ENCODE results near the gene ACTL8. TPM values are rescaled to one million over a fixed set of nuclear protein-coding genes. Genes with fewer than 3 reads are reported as not detected.
A peak's percentile ranks its signal among the peaks of the same experiment; 100 is the strongest.

Gene ACTL8
- total RNA-seq, 6 experiments from 2014 or later, result 0.12 to 0.14 TPM; not detected in 4

- no peak overlapping the region for H3K4me3 Mint-ChIP-seq
- H3K27ac Mint-ChIP-seq, result no peak overlapping the region
- no peaks in the 10 kb centered on the region; the same call in 1 of the 2 replicates for H3K27me3 Mint-ChIP-seq (ENCODE audit: insufficient read depth)
- peaks cover 10% of the 10 kb centered on the region; the same call in 1 of the 2 replicates for H3K4me1 Mint-ChIP-seq (ENCODE audit: low read depth)
- TF ChIP-seq CTCF (IDR thresholded peaks at IDR 0.05), result no peak
- H3K9me3 Mint-ChIP-seq, result no peaks in the 10 kb centered on the region
- no peaks in the 10 kb centered on the region for H3K36me3 Mint-ChIP-seq (ENCODE audit: low read depth)
- DNase-seq, result no peak
Measured at GRCh38 chr1:17857996-17858395, 102.9 kb downstream of the ACTL8 start.

DNA sequence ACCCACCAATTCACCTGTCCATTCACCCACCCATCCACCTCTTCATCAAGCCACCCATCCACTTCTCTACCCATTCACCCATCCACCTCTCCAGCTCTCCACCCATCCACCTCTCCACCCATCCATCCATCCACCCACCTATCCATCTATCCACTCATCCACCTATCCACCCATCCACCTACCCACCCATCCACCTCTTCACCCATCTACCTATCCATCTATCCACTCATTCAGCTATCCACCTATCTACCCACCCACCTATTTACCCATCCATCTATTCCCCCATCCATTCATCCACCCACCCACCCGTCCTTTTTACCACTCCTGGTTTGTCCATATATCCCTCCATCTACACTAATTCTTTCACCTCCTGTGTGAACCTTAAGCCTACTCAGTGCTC lies 105.7 kb downstream of the ACTL8 start:
- Mint-ChIP-seq H3K27ac (no peak overlapping the region), H3K36me3 (ENCODE audit: low read depth) (no peaks in the 10 kb centered on the region), H3K4me1 (ENCODE audit: low read depth) (peaks cover 14% of the 10 kb centered on the region), H3K9me3 (no peaks in the 10 kb centered on the region), H3K4me3 (no peak overlapping the region), H3K27me3 (ENCODE audit: insufficient read depth) (no peaks in the 10 kb centered on the region)
- TF ChIP-seq CTCF (IDR thresholded peaks at IDR 0.05), result no peak
- no peak for DNase-seq

DNA sequence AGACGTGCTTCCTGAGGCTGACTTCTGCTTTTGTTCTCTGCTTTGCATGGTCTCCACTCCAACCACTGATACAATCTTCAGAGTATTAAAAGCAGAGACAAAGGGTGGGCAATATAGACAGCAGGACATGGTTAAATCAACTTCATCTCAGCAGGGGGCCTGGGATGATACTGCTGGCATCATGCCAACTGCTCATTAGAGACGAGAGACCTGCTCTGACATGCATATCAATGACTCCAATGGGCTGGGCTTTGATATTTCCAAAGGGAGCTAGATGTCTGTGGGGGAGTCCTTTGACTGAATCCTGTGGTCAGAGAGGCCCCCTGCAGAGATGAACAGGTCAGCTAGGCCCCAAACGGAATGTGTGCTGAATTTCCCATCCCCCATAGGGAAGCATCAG lies 106.6 kb downstream of the ACTL8 start:
- Mint-ChIP-seq H3K9me3 (no peaks in the 10 kb centered on the region), H3K36me3 (ENCODE audit: low read depth) (no peaks in the 10 kb centered on the region), H3K4me1 (ENCODE audit: low read depth) (peaks cover 23% of the 10 kb centered on the region), H3K27ac (no peak overlapping the region), H3K27me3 (ENCODE audit: insufficient read depth) (no peaks in the 10 kb centered on the region), H3K4me3 (no peak overlapping the region)
- TF ChIP-seq CTCF (IDR thresholded peaks at IDR 0.05), result no peak
- DNase-seq, result no peak

- Mint-ChIP-seq H3K4me3 (no peak overlapping the region), H3K36me3 (ENCODE audit: low read depth) (peaks cover under 1% of the 10 kb centered on the region; the same call in 1 of the 2 replicates), H3K27me3 (ENCODE audit: insufficient read depth) (no peaks in the 10 kb centered on the region), H3K9me3 (peaks cover under 1% of the 10 kb centered on the region; the same call in 1 of the 2 replicates), H3K4me1 (ENCODE audit: low read depth) (peaks cover 27% of the 10 kb centered on the region), H3K27ac (no peak overlapping the region)
- no peak for TF ChIP-seq CTCF (IDR thresholded peaks at IDR 0.05)
- DNase-seq, result no peak
Measured at GRCh38 chr1:17862121-17862520, 107.0 kb downstream of the ACTL8 start.

DNA sequence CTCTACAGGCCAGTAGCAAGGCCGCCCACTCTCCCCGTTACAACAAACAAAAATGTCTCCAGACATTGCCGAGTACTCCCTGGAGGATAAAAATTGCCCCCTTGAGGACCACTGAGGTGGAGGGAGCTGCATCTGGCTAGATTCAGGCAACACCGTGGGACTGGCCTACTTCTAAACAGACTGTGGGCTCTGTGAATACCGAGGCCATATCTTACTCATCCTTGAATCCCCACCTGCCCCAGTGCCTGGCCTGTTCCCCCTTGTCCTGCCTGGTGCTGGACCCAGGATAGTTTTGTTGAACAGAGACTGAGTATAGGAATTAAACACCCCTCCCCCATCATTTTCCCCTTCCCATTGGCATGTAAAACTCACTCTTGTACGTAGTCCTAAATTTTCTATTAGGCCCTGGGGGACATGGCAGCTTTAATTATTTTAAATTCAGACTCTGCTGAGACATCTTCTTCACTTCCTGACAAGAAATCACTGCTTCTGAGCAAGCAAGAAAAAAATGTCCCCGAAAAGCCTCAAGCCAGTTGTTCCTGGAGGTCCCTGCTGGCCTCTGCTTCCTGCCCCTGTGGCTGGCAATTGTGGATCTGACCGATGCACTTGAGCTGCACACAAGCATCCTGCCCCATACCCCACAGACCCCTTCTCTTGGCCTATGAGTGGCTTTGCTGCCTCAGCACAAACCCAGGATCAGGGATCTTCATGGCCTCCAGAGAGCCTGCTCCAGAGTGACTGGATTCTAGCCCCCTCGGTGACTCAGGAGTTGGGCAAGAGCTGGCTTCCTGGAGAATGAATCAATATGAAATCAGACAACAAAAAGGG lies 111.0 kb downstream of the ACTL8 start:
- Mint-ChIP-seq H3K27ac (peak overlapping the region; percentile 97), H3K4me1 (ENCODE audit: low read depth) (peaks cover 64% of the 10 kb centered on the region), H3K27me3 (ENCODE audit: insufficient read depth) (no peaks in the 10 kb centered on the region; the same call in 1 of the 2 replicates), H3K9me3 (peaks cover 13% of the 10 kb centered on the region), H3K4me3 (peak overlapping the region; percentile 75), H3K36me3 (ENCODE audit: low read depth) (peaks cover 14% of the 10 kb centered on the region)
- TF ChIP-seq CTCF (IDR thresholded peaks at IDR 0.05), result no peak
- DNase-seq, result peak; percentile 91

Data from HFFc6 (cell line).